Activated T-helper 17 cell treated with anti-CD3 and anti-CD28 coated beads, Interleukin-2, amount 50 U/mL, for 72 hours (primary cell): ENCODE data around the gene NUCB1. TPM values are rescaled to one million over a fixed set of nuclear protein-coding genes. Genes with fewer than 3 reads are reported as not detected.
A peak's percentile ranks its signal among the peaks of the same experiment; 100 is the strongest.
"Not testable (repeated sequence)": the region's sequence is repeated elsewhere in the genome, so short reads cannot be mapped to it uniquely, and the experiment has no call there.

ENCODE experiments used
- ATAC-seq: fragments of 150-1000 bp; cut with Tn5 transposase; replicated peaks from 2 replicates; pipeline ENCODE4 v1.10.0; 2021; ENCODE audit warnings: mild to moderate bottlenecking, moderate library complexity
- H3K27ac Mint-ChIP-seq: one replicate; pipeline ENCODE4 v1.8.0; 2022; ENCODE audit warnings: mixed read lengths
- H3K27me3 Mint-ChIP-seq: one replicate; pipeline ENCODE4 v1.8.0; 2022; ENCODE audit warnings: mixed read lengths
- H3K36me3 Mint-ChIP-seq: one replicate; pipeline ENCODE4 v1.8.0; 2022; ENCODE audit warnings: low read depth, mild to moderate bottlenecking, mixed read lengths
- H3K4me1 Mint-ChIP-seq: one replicate; pipeline ENCODE4 v1.8.0; 2022; ENCODE audit warnings: mixed read lengths
- H3K4me3 Mint-ChIP-seq: one replicate; pipeline ENCODE4 v1.8.0; 2022; ENCODE audit warnings: mild to moderate bottlenecking, mixed read lengths
- H3K9me3 Mint-ChIP-seq: one replicate; pipeline ENCODE4 v1.8.0; 2022; ENCODE audit warnings: mixed read lengths
- total RNA-seq, 2 donors: library from RNA; stranded (reverse); gene quantifications; one replicate each; pipeline ENCODE4 v1.2.3, GENCODE V29; 2022

The NUCB1 gene
- total RNA-seq, 2 donors from 2014 or later, result 158 to 184 TPM

GRCh38 chr19:48870048-48870447 lies 30.1 kb upstream of the NUCB1 start:
- Mint-ChIP-seq H3K4me1 (peaks cover 11% of the 10 kb centered on the region), H3K27me3 (peaks cover 12% of the 10 kb centered on the region), H3K36me3 (peaks cover 32% of the 10 kb centered on the region), H3K4me3 (no peak overlapping the region), H3K27ac (no peak overlapping the region), H3K9me3 (no peaks in the 10 kb centered on the region)
- no peak for ATAC-seq

DNA sequence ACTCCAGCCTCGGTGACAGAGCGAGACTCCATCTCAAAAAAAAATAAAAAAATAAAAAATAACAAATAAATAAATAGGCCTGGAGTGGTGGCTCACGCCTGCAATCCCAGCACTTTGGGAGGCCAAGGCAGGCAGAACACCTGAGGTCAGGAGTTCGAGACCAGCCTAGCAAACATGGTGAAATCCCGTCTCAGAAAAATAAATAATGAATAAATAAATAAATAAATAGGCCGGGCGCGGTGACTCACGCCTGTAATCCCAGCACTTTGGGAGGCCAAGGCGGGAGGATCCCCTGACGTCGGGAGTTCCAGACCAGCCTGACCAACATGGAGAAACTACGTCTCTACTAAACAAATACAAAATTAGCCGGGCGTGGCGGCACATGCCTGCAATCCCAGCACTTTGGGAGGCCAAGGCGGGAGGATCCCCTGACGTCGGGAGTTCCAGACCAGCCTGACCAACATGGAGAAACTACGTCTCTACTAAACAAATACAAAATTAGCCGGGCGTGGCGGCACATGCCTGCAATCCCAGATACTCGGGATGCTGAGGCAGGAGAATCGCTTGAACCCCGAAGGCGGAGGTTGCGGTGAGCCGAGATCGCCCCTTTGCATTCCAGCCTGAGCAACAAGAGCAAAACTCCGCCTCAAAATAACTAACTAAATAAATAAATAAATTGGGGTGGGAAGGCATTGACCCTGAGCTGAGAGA lies 28.5 kb upstream of the NUCB1 start:
- peaks cover 47% of the 10 kb centered on the region for H3K36me3 Mint-ChIP-seq

GRCh38 chr19:48872182-48872883 lies 27.8 kb upstream of the NUCB1 start, which contains the start of gene PPP1R15A:
Gene PPP1R15A, plus strand, starts transcription at chr19:48872421. Its CDS starts 813 bp downstream, at chr19:48873234.
- ATAC-seq, result peak; percentile 41
- H3K27me3 Mint-ChIP-seq, result peaks cover 6% of the 10 kb centered on the region

More for the DNA sequence above, 28.5 kb upstream of the NUCB1 start:
- peak overlapping the region; percentile 100 for H3K27ac Mint-ChIP-seq
- H3K4me1 Mint-ChIP-seq, result peaks cover 18% of the 10 kb centered on the region
- H3K4me3 Mint-ChIP-seq, result peak overlapping the region; percentile 98
- ATAC-seq, H3K9me3 Mint-ChIP-seq: not testable (repeated sequence)
- peaks cover 12% of the 10 kb centered on the region for H3K27me3 Mint-ChIP-seq

GRCh38 chr19:48872884-48873475 lies 27.1 kb upstream of the NUCB1 start:
- no peaks in the 10 kb centered on the region for H3K9me3 Mint-ChIP-seq
- ATAC-seq, result peak; percentile 52
- peaks cover 4% of the 10 kb centered on the region for H3K27me3 Mint-ChIP-seq
- H3K27ac Mint-ChIP-seq, result peak overlapping the region; percentile 100
- peak overlapping the region; percentile 98 for H3K4me3 Mint-ChIP-seq
- H3K4me1 Mint-ChIP-seq, result peaks cover 22% of the 10 kb centered on the region
- H3K36me3 Mint-ChIP-seq, result peaks cover 61% of the 10 kb centered on the region

More at GRCh38 chr19:48872182-48872883, 27.8 kb upstream of the NUCB1 start, which contains the start of gene PPP1R15A:
- Mint-ChIP-seq H3K4me1 (peaks cover 18% of the 10 kb centered on the region), H3K36me3 (peaks cover 54% of the 10 kb centered on the region), H3K27ac (peak within 1 kb of the TSS; percentile 100), H3K9me3 (no peaks in the 10 kb centered on the region), H3K4me3 (peak within 1 kb of the TSS; percentile 98)

DNA sequence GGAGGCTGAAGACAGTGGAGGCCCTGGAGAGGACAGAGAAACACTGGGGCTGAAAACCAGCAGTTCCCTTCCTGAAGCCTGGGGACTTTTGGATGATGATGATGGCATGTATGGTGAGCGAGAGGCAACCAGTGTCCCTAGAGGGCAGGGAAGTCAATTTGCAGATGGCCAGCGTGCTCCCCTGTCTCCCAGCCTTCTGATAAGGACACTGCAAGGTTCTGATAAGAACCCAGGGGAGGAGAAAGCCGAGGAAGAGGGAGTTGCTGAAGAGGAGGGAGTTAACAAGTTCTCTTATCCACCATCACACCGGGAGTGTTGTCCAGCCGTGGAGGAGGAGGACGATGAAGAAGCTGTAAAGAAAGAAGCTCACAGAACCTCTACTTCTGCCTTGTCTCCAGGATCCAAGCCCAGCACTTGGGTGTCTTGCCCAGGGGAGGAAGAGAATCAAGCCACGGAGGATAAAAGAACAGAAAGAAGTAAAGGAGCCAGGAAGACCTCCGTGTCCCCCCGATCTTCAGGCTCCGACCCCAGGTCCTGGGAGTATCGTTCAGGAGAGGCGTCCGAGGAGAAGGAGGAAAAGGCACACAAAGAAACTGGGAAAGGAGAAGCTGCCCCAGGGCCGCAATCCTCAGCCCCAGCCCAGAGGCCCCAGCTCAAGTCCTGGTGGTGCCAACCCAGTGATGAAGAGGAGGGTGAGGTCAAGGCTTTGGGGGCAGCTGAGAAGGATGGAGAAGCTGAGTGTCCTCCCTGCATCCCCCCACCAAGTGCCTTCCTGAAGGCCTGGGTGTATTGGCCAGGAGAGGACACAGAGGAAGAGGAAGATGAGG lies 26.4 kb upstream of the NUCB1 start:
- ATAC-seq, result no peak
- Mint-ChIP-seq H3K4me3 (peak overlapping the region; percentile 98), H3K4me1 (peaks cover 24% of the 10 kb centered on the region), H3K27me3 (no peaks in the 10 kb centered on the region), H3K36me3 (peaks cover 68% of the 10 kb centered on the region), H3K9me3 (no peaks in the 10 kb centered on the region), H3K27ac (peak overlapping the region; percentile 100)

GRCh38 chr19:48874303-48875135 lies 25.6 kb upstream of the NUCB1 start:
- H3K27ac Mint-ChIP-seq, result peak overlapping the region; percentile 100
- H3K9me3 Mint-ChIP-seq, result no peaks in the 10 kb centered on the region
- H3K4me3 Mint-ChIP-seq, result peak overlapping the region; percentile 98
- no peaks in the 10 kb centered on the region for H3K27me3 Mint-ChIP-seq
- H3K36me3 Mint-ChIP-seq, result peaks cover 76% of the 10 kb centered on the region
- peak; percentile 6 for ATAC-seq
- peaks cover 24% of the 10 kb centered on the region for H3K4me1 Mint-ChIP-seq

DNA sequence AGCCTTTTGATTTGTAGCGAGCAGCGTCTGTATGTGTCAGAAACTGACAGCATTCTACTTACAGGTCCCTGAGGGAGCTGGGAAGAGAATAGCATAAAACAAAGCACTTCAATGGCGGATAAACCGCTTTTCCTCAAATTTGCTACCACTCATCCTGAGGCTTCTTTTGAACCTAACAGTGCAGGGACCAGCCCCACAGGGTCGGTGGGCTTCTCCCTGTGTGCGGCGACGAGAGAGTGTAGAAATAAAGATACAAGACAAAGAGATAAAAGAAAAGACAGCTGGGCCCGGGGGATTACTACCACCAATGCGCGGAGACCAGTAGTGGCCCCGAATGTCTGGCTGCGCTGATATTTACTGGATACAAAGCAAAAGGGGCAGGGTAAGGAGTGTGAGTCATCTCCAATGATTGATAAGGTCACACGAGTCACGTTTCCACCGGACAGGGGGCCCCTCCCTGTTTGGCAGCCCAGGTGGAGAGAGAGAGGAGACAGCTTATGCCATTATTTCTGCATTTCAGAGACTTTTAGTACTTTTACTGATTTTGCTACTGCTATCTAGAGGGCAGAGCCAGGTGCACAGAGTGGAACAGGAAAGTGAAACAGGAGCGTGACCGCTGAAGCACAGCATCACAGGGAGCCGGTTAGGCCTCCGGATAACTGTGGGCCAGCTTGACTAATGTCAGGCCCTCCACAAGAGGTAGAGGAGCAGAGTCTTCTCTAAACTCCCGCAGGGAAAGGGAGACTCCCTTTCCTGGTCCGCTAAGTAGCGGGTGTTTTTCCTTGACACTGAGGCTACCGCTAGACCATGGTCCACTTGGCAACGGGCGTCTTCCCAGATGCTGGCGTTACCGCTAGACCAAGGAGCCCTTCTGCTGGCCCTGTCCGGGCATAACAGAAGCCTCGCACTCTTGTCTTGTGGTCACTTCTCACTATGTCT lies 23.8 kb upstream of the NUCB1 start:
- Mint-ChIP-seq H3K4me3 (peak overlapping the region; percentile 98), H3K4me1 (peaks cover 24% of the 10 kb centered on the region), H3K36me3 (peaks cover 84% of the 10 kb centered on the region), H3K27ac (peak overlapping the region; percentile 100)
- ATAC-seq, H3K27me3 Mint-ChIP-seq, H3K9me3 Mint-ChIP-seq: not testable (repeated sequence)

- Mint-ChIP-seq H3K4me3 (peak overlapping the region; percentile 53), H3K27ac (peak overlapping the region; percentile 67), H3K9me3 (no peaks in the 10 kb centered on the region), H3K27me3 (no peaks in the 10 kb centered on the region), H3K4me1 (peaks cover 24% of the 10 kb centered on the region), H3K36me3 (peaks cover 75% of the 10 kb centered on the region)
- ATAC-seq, result no peak
These were observed 22.3 kb upstream of the NUCB1 start for GRCh38 chr19:48877855-48878195.

DNA sequence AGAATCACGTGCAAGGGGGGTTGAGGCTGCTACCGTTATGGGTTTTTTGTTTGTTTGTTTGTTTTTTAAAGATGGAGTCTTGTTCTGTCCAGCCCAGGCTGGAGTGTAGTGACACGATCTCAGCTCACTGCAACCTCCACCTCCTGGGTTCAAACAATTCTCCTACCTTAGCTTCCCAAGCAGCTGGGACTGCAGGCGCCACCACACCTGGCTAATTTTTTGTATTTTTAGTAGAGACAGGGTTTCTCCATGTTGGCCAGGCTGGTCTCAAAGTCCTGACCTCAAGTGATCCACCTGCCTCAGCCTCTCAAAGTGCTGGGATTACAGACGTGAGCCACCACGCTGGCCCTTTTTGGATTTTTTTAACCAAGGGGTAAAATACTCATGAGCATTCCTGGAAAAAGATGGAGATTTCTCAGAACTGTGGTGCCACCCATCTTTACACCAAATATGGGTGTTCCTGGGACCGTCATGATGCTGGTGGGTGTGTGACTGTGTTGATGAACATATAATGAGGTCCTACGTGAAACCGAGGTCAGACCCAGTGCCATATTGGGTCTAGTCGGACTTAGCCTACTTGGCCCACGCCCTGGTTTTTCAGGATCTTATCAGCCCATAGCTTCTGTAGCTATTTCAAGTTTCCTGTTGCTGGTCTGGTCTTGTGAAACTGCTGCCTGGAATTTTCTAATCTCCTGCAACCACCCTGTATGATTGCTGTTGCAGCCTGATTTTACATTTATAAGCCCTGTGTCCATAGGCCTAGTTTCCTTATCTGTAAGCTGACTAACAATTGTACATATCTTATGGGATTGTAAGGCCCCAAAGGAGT lies 21.7 kb upstream of the NUCB1 start:
- H3K4me3 Mint-ChIP-seq, result peak overlapping the region; percentile 53

DNA sequence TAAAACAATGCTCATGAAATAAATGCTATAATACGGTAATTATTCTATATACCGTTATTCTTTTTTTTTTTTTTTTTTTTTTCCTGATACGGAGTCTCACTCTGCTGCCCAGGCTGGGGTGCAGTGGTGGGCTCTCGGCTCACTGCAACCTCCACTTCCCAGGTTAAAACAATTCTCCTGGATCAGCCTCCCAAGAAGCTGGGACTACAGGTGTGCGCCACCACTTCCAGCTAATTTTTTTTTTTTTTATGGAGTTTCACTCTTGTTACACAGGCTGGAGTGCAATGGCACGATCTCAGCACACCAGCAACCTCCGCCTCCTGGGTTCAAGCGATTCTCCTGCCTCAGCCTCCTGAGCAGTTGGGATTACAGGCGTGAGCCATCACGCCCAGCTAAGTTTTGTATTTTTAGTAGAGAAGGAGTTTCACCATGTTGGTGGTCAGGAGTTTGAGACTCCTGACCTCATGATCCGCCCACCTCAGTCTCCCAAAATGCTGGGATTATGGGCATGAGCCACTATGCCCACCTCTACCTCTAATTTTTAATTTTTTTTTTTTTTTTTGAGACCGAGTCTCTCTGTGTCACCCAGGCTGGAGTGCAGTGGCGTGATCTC lies 21.0 kb upstream of the NUCB1 start:
- H3K27me3 Mint-ChIP-seq, result no peaks in the 10 kb centered on the region
- H3K36me3 Mint-ChIP-seq, result peaks cover 62% of the 10 kb centered on the region
- no peaks in the 10 kb centered on the region for H3K9me3 Mint-ChIP-seq
- H3K27ac Mint-ChIP-seq, result no peak overlapping the region
- ATAC-seq, result no peak
- peaks cover 17% of the 10 kb centered on the region for H3K4me1 Mint-ChIP-seq
- peak overlapping the region; percentile 53 for H3K4me3 Mint-ChIP-seq

More for the DNA sequence above, 21.7 kb upstream of the NUCB1 start:
- no peaks in the 10 kb centered on the region for H3K9me3 Mint-ChIP-seq
- H3K27ac Mint-ChIP-seq, result peak overlapping the region; percentile 67
- H3K4me1 Mint-ChIP-seq, result peaks cover 22% of the 10 kb centered on the region
- ATAC-seq, result peak; percentile 13
- H3K27me3 Mint-ChIP-seq, result no peaks in the 10 kb centered on the region
- peaks cover 69% of the 10 kb centered on the region for H3K36me3 Mint-ChIP-seq

DNA sequence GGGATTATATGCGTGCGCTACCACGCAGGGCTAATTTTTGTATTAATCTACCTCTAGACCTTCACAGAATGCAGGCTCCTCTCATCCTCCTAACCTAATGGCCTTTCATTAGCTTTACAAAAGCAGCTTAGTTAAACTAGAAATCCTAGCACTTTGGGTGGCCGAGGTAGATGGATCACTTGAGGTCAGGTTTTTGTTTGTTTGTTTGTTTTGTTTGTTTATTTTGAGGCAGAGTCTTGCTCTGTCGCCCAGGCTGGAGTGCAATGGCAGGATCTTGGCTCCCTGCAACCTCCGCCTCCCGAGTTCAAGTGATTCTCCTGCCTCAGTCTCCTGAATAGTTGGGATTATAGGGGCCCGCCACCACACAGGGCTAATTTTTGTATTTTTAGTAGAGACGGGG lies 20.4 kb upstream of the NUCB1 start:
- not testable (repeated sequence) for ATAC-seq, H3K4me3 Mint-ChIP-seq, H3K27me3 Mint-ChIP-seq, H3K9me3 Mint-ChIP-seq, H3K27ac Mint-ChIP-seq
- Mint-ChIP-seq H3K4me1 (peaks cover 17% of the 10 kb centered on the region), H3K36me3 (peaks cover 56% of the 10 kb centered on the region)
